22Rv1 (cell line): ENCODE results near the gene COL9A3.

Source experiments
- H3K27ac ChIP-seq: fragments of 450-650 bp; 2 replicates; pipeline ENCODE4 v1.5.1; 2017
- ZFX ChIP-seq: fragments of 450-650 bp; IDR thresholded peaks from 2 replicates; pipeline ENCODE4 v1.6.1; 2017; ENCODE audit warnings: antibody characterized with exemption, borderline replicate concordance
- TF ChIP-seq, protein P1 (sequence below): fragments of 450-650 bp; IDR thresholded peaks from 2 replicates; pipeline ENCODE4 v1.5.1; 2017; ENCODE audit warnings: mild to moderate bottlenecking

The COL9A3 gene

GRCh38 chr20:62799036-62799435 is 17.8 kb upstream of the COL9A3 start:
- no peak overlapping the region for H3K27ac ChIP-seq
- TF ChIP-seq, protein P1, sequence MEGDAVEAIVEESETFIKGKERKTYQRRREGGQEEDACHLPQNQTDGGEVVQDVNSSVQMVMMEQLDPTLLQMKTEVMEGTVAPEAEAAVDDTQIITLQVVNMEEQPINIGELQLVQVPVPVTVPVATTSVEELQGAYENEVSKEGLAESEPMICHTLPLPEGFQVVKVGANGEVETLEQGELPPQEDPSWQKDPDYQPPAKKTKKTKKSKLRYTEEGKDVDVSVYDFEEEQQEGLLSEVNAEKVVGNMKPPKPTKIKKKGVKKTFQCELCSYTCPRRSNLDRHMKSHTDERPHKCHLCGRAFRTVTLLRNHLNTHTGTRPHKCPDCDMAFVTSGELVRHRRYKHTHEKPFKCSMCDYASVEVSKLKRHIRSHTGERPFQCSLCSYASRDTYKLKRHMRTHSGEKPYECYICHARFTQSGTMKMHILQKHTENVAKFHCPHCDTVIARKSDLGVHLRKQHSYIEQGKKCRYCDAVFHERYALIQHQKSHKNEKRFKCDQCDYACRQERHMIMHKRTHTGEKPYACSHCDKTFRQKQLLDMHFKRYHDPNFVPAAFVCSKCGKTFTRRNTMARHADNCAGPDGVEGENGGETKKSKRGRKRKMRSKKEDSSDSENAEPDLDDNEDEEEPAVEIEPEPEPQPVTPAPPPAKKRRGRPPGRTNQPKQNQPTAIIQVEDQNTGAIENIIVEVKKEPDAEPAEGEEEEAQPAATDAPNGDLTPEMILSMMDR, result no peak
- TF ChIP-seq ZFX, result no peak

GRCh38 chr20:62799459-62799858 is 17.4 kb upstream of the COL9A3 start:
- no peak overlapping the region for H3K27ac ChIP-seq

DNA sequence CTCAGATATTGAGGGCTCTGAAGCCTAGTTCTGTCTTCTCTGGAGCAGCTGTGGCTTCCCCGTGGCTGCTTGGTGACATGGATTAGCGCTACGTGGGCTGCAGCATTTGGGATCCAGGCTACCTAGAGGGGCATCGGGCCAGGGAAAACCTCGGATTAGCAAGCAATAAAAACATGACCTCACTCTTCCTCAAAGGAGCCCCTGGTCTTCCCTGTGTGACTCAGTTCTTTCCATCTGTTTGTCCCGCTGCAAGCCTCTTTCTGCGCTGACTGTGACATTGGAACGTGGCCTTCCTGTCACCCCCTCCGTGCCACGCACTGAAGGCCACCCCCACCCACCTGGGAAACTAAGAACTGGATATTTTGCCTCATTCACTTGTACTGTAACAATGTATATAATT is 17.0 kb upstream of the COL9A3 start:
- no peak overlapping the region for H3K27ac ChIP-seq
- TF ChIP-seq, protein P1, result no peak

More at GRCh38 chr20:62799459-62799858, 17.4 kb upstream of the COL9A3 start:
- TF ChIP-seq, protein P1, result no peak
- no peak for TF ChIP-seq ZFX

DNA sequence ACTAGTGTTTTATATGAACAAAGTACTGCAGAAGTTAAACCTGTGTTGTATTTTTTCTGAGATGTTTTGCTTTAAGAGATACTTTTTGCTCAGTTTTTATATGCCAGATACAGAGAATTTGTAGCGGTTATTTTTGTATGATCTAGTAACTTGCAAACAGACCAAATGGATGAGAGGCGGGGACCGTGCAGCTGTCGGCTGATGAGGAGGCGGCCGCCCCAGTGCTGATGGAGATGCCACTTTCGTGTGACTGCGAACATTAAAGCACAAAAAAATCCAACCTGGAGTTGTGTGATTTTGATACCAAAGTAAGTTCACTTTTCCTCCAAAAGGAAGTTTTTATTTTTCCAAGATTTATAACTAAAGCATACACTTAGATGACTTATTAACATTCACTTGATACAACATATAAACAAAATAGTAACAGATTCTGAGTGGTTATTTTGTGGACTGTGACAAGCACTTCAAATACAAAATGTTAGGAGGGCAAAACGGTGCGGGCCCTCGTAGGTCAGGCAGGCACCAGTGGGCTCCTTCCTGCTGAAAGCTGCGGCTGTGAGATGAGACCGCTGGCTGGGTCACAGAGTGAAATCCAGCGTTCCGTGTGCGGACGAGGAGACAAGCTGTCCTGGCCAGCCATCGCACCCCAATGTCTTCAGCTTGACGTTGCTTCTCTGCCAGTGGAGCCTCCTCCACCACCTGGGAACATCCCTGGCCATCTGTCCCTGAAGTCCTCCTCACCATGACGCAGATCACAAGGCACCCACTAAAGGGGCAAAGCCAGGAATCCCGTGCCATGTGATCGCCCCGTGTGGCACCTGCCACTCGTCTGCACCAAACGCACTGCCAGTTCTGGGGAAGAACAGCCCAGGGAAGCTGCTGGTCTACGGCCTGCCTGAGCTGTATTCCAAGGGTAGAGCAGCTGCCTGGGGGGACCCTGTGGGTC is 16.3 kb upstream of the COL9A3 start:
- TF ChIP-seq, protein P1, result no peak
- TF ChIP-seq ZFX, result no peak
- no peak overlapping the region for H3K27ac ChIP-seq

GRCh38 chr20:62801284-62802010 is 15.4 kb upstream of the COL9A3 start:
- no peak for TF ChIP-seq ZFX
- TF ChIP-seq, protein P1, result no peak
- H3K27ac ChIP-seq, result no peak overlapping the region

DNA sequence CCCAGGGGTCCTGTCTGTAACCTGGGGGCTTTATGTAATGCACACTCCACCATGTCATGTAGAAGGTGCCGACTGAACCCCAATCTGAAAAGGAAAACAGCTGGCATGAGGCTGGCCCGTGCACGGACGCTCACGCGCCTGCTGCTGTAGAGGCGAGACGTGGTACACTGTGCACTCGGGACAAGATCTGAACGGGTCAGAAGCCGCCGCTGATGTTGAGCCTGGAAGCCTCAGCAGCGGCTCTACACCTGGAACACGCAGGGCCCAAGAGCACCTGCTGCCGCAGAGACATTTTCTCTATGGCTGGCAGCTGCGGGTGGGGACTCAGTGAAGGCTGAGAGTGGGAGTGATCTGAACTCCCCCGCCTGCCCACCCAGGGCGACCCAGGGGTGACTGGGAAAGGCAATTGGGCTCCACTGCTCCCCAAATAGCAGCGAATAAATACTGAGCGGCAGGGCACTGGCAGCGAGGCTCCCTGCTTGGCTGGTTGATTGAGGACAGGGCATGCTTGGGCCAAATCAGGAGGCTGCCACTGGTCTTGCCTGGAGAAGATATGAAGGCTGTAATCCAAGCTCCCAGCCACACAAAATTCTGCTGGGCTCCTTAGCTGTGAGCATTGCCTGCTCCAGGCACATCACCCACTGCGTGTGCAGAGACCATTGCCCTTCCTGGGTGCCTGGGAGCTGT is 14.7 kb upstream of the COL9A3 start:
- TF ChIP-seq, protein P1, result no peak
- no peak for TF ChIP-seq ZFX
- H3K27ac ChIP-seq, result no peak overlapping the region
